HuH-7 (cell line): ENCODE data around the gene UGT1A4.

ENCODE experiments used
- DNase-seq: peaks from one replicate; pipeline ENCODE4 v3.0.0; 2011; ENCODE audit warnings: low spot score

The UGT1A4 gene

DNA sequence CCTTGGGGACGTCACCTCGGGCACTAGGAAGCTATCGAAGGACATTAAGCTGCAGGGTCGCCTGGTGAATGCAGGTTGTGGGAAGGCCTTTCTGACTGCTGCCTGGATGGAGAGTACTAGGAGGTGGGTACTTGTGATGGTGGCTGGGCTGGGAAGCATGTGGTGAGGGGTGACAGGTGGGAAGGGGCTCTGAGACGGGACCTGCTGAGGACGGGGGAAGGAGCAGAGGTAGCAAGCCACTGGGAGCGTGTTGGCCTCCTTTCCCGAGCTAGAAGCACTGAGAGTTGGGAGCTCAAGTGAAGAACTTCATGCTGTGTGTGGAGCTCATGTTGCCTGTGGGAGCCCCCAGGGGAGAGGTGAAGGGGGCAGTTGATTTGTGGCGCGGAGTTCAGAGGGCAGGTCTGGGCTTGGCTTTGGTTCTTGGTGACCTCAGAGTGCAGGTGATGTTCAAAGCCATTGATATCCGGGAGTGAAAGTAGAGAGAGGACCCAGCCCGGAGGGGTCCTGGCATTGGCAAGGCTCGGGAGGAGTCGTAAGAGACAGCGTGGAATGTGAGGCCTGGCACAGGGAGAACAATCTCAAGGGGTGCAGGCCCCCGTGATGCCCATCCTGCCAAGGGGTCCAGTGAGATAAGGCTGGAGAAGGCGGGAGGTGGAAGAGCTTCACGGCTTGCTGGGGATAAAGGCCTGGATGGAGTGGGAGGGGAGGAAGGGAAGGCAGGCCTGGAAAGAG, 72.8 kb downstream of the UGT1A4 start:
- no peak for DNase-seq

DNA sequence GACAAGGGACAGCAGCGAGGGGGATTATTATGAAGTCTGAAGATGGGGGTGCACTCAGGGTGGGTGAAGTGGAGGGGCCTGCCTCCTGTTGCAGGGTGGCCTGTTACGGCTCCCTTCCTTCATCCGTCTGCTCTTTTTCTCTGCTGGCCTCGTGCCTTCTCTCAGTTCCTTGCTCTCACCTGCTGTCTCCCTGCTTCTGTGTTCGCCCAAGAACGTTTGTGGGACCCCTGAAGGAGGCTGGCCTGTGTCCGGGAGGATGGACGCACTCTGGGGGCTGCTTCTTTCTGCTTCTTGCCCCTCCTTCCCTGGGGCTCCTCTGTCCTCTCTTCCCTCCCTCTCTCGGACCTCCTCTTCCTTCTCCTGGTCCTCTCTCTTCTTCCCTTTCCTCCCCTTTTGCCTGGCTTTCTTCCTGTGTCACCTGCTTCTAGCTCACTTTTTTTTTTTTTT, 73.4 kb downstream of the UGT1A4 start:
- no peak for DNase-seq

DNA sequence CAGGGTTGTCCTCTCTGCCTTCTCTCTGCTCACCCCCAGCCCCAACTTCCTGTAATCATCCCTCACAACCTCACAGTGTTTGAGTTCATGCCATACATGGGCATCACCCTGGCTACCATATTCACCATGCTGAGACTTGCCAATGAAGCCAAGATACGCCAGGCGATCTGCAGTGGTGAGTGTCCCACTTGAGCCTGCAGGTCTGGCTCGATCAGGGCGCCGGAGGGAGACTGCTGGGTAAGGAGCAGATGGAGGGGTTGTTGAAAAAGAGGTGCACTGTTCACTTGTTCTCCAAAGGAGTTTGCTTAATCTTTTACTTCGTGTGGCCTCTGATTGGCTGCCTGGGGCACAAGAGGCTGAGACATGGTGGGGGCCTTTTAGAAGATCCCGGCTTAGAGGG, 74.2 kb downstream of the UGT1A4 start:
- no peak for DNase-seq

DNA sequence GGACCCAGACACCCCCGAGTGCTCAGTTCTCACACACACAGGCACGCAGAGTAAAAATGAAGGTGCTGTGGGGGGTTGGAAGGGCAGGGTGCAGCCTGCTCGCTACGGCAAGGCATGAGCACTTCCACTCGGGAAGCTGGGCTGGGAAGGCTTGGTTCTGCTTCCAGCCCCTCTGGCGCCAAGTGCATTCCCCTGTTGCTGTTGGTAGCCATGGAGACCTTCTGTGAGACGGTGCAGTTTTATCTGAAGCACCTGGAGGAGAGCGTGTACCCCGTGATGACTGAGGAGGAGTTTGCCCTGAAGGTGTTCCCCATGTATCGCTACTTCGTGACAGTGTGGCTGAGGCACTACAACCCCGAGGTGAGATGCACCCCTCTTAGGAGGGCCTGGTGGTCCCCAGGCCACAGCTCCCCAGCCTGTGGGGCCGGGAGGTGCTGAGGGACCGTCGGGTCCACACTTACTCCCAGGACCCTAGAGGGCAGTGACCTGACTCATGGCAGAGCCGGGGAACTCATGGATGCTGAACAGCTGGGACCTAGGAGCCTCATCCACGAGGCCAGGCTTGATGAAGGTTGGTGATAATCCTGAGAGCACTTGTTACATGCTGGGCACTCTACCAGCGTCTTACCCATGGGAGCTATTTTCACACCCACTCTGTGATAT, 75.1 kb downstream of the UGT1A4 start:
- DNase-seq: no peak

DNA sequence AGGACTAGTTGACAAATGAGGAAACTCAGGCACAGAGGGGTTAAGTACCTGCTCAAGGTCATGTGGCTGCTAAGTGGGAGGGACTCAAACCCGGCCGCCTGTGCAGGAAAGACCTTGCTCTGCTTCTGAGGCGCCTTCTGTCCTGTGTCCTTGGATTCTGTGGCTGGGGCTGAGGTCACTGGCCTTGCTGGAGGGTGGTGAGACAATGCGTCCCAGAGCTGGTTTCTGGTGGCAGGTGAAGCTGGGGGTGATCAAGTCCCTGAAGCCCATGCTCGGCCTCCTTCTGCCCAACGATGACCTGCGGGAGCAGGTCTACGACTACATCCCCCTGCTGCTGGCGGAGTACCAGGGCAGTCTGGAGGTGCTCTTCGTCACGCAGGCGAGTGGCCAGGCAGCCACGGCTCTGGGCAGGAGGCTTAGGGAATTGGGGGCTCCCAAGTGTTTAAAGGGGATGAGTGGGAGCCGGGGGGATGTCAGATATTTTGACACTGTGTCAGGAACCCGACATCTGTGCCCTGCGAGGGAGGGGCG, 75.7 kb downstream of the UGT1A4 start:
- DNase-seq: no peak

GRCh38 chr2:233795735-233796171, 77.2 kb downstream of the UGT1A4 start:
- no peak for DNase-seq

GRCh38 chr2:233796254-233796653, 77.7 kb downstream of the UGT1A4 start:
- no peak for DNase-seq

DNA sequence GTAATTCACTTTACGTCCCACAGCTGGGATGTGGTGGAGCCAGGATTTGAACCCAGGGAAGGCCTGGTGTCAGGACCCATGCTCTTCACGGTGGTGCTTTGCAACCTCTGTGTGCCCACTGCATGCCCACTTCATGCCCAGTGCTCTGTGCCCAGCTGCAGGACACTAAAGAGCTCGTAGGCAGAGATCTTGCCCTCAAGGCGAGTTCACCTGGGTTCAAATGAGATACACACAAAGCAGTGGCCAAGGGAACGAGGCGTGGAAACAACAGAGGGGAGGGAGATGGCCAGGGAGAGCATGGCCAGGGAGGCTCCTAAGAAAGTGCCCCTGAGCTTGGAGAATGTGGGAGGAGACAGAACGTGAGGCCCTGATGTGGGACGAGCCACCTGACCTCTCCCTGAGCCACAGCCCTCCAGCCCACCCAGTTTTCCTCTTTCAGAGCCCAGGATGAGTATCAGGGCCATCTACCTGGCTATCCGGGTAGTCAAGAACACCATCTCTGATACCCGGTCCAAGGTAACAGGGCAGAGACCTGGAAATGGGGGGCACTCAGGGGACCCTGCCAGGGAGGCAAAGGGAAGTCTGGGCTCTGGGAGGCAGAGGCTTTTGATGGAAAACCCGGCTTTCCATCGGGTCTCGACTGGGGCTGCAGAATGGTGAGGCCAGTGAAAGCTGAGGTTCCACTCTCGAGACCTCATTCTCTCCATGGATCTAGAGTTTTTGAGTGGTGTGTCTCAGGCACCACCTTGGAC, 80.0 kb downstream of the UGT1A4 start:
- no peak for DNase-seq

DNA sequence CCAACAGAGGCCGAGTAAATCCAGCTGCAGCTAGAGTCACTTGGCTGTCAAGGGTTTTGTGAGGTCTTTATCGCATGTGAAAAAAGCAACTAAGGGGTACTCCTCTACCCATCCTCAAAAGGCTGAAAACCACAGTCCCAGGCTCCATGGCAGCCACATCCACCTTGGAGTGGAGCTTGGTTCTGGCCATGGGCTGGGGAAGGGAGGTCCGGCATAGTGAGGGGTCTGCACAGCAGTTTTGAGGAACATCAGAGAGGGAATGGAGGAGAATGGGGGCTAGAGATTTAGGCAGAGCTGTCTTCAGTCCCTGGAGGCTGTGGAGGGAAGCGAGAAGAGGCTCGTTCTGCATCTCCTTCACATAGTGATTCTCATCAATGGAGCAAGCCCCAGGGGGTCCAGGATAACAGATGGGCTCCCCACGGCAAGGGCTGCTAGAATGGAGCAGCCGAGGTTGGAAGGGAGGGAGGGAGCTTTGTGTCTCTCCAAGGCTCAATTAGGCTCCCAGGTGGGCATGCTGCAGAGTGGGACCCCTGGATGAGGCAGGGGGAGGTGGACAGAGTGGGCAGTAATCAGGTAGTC, 80.6 kb downstream of the UGT1A4 start:
- DNase-seq: no peak

- no peak for DNase-seq
These were observed 81.2 kb downstream of the UGT1A4 start for GRCh38 chr2:233799716-233800115.

- no peak for DNase-seq
These were observed 81.7 kb downstream of the UGT1A4 start for GRCh38 chr2:233800208-233800607.

DNA sequence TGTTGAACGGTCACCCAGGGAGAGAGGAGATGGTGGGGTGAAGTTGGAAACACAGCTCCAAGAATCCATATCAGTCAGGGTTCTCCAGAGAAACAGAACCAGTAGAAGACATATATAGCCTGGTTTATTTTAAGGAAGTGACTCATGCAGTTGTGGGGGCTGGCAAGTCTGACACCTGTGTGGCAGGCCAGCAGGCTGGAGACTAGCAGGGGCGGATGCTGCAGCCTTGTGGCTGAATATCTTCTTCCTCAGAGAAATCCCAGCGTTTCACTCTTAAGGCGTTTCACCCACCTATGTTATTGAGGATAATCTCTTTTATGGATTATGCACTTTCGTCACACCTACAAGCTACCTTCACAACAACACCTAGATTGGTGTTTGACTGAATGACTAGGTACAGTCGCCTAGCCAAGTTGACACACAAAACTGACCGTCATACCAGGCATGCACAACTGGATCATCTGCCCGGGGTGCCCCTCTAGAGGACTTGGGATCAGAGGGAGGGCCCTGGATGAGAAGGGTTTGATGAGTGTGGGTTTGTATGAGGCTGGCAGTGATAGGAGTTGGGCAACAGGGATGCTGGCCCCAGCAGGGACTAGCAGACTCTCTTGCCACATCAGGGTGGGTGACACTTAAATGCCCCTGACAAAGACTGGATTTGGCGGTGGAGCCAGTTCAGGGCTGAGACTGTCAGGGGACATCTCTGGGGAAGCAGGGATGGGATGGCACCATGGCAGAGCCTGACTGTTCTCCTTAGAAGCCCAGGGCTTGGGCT, 83.0 kb downstream of the UGT1A4 start:
- no peak for DNase-seq

- DNase-seq: no peak
These were observed 83.7 kb downstream of the UGT1A4 start for GRCh38 chr2:233802132-233802815.

GRCh38 chr2:233803292-233803911, 84.9 kb downstream of the UGT1A4 start:
- DNase-seq: no peak

DNA sequence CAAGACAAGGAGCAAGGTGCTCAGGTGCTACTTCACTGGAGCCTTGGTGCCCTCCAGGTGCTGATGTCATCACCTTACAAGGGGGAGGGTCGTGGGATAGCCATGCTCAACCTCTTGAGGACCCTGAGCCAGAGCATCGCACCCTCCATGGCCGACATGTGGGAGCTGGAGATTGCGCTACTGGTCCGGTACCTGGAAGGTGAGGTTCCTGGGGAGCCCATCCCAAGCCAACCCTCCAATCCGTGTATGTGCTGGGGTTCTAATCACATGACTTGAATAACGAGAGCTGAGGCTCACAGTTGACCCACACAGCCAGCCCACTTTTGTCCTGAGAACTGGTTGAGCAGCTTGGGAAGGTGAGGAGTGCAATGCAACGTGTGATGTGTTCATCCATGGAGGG, 85.5 kb downstream of the UGT1A4 start:
- no peak for DNase-seq

GRCh38 chr2:233807215-233807865, 88.8 kb downstream of the UGT1A4 start:
- no peak for DNase-seq

GRCh38 chr2:233807966-233808935, 89.7 kb downstream of the UGT1A4 start:
- DNase-seq: no peak

DNA sequence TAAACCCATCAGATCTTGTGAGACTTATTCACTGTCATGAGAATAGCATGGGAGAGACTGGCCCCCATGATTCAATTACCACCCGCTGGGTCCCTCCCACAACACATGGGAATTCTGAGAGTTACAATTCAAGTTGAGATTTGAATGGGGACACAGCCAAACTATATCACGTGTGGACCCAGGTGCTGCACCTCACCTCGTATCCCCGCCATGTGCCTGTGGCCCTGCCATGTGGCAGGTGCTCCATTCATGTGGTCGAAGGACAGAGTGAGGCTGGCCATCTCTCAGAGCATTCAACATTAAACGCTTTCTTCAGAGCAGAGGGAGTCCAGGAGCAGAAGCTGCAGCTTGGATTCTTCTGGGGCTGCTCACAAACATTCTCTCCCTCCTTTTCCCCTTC, 91.8 kb downstream of the UGT1A4 start:
- no peak for DNase-seq

DNA sequence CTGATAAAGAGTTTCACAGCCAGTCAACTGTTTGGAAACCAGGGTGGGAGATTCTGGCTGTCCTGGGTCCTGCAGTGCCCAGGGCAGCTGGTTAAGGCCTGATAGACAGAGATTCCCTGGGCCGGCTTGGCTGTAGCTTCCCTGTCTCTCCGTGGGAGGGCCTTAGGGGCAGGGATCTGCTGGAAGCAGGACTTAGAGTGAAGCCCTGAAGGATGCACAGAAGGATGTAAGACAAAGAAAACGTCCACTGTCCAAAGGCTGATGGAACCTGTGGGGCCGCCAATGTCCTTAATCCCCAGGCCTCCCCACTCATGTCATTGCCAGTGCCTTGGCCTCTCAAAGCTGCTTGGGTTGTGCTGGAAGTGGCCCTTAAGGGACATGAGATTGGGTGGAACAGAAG, 92.6 kb downstream of the UGT1A4 start:
- DNase-seq: no peak
